ENCODE measurements around the gene PELI2. TPM values are rescaled to one million over a fixed set of nuclear protein-coding genes. Genes with fewer than 3 reads are reported as not detected.

Gene PELI2
- total RNA-seq, 1 experiment from 2014 or later, result 23.5 TPM

- ATAC-seq (no peak), DNase-seq (ENCODE audit: low spot score) (no peak)
- no peaks in the 10 kb centered on the region for H3K9me3 Mint-ChIP-seq
- ChIA-PET CTCF (no interaction called here), POLR2A (no interaction called here)
- H3K27ac Mint-ChIP-seq, result no peak overlapping the region
- no peak overlapping the region for H3K4me3 Mint-ChIP-seq
- no peaks in the 10 kb centered on the region for H3K27me3 Mint-ChIP-seq (ENCODE audit: low read depth)
- H3K4me1 Mint-ChIP-seq, result peaks cover 5% of the 10 kb centered on the region
- no peaks in the 10 kb centered on the region for H3K36me3 Mint-ChIP-seq
- TF ChIP-seq PRRX2 (CRISPR knock-in tag; IDR thresholded peaks at IDR 0.05) (no peak), ZNF423 (CRISPR knock-in tag; IDR thresholded peaks at IDR 0.05) (no peak), NR3C1 (CRISPR knock-in tag; conservative IDR thresholded peaks at IDR 0.05; ENCODE audit: low read depth) (no peak)
Measured at GRCh38 chr14:56328021-56328420, 209.8 kb downstream of the PELI2 start.

GRCh38 chr14:56331592-56332216, 213.5 kb downstream of the PELI2 start:
- Mint-ChIP-seq H3K4me3 (no peak overlapping the region), H3K9me3 (no peaks in the 10 kb centered on the region), H3K27me3 (ENCODE audit: low read depth) (no peaks in the 10 kb centered on the region), H3K36me3 (no peaks in the 10 kb centered on the region), H3K4me1 (peaks cover 3% of the 10 kb centered on the region), H3K27ac (no peak overlapping the region)
- ChIA-PET POLR2A (no interaction called here), CTCF (no interaction called here)
- ATAC-seq (no peak), DNase-seq (ENCODE audit: low spot score) (no peak)
- no peak for TF ChIP-seq ATF3 (CRISPR knock-in tag; conservative IDR thresholded peaks at IDR 0.05)
- TF ChIP-seq ETV6 (CRISPR knock-in tag; IDR thresholded peaks at IDR 0.05), result no peak
- TF ChIP-seq ZNF138 (CRISPR knock-in tag; conservative IDR thresholded peaks at IDR 0.05), result no peak
- no peak for TF ChIP-seq TEAD4 (CRISPR knock-in tag; IDR thresholded peaks at IDR 0.05)
- TF ChIP-seq SOX15 (CRISPR knock-in tag; IDR thresholded peaks at IDR 0.05), result no peak
- TF ChIP-seq RELA (CRISPR knock-in tag; IDR thresholded peaks at IDR 0.05; ENCODE audit: borderline replicate concordance), result no peak
- no peak for TF ChIP-seq MAX (CRISPR knock-in tag; IDR thresholded peaks at IDR 0.05)
- TF ChIP-seq SMAD3 (CRISPR knock-in tag; IDR thresholded peaks at IDR 0.05; ENCODE audit: borderline replicate concordance), result no peak
- TF ChIP-seq ZNF423 (CRISPR knock-in tag; IDR thresholded peaks at IDR 0.05), result no peak
- TF ChIP-seq STAT6 (CRISPR knock-in tag; conservative IDR thresholded peaks at IDR 0.05; ENCODE audit: low read depth), result no peak
- no peak for TF ChIP-seq PREB (CRISPR knock-in tag; IDR thresholded peaks at IDR 0.05; ENCODE audit: borderline replicate concordance)
- no peak for TF ChIP-seq IRF1 (CRISPR knock-in tag; IDR thresholded peaks at IDR 0.05)
- no peak for TF ChIP-seq SMAD4 (CRISPR knock-in tag; IDR thresholded peaks at IDR 0.05)
- no peak for TF ChIP-seq E2F1 (CRISPR knock-in tag; IDR thresholded peaks at IDR 0.05)
- TF ChIP-seq TP53 (CRISPR knock-in tag; IDR thresholded peaks at IDR 0.05), result no peak
- no peak for TF ChIP-seq NR2C2 (CRISPR knock-in tag; IDR thresholded peaks at IDR 0.05)

All from WTC11 (cell line).